CD4-positive, alpha-beta T cell treated with Interleukin-4 for 1 hour (primary cell): ENCODE results near the gene PCNA.

Experiments used
- DNase-seq, 2 donors: peaks; one replicate each; pipeline ENCODE4 v3.0.0-alpha.2; 2020 to 2022

PCNA gene

GRCh38 chr20:5119435-5120184, at the start of gene PCNA:
PCNA (minus strand) TSS chr20:5119958; CDS start chr20:5119798, 160 bp downstream.
- peak; percentile 94 to 95 for DNase-seq

- no peak for DNase-seq
Measured at GRCh38 chr20:5168651-5169396, 49.1 kb upstream of the PCNA start.

GRCh38 chr20:5164645-5165625, 45.2 kb upstream of the PCNA start:
- DNase-seq: no peak

DNA sequence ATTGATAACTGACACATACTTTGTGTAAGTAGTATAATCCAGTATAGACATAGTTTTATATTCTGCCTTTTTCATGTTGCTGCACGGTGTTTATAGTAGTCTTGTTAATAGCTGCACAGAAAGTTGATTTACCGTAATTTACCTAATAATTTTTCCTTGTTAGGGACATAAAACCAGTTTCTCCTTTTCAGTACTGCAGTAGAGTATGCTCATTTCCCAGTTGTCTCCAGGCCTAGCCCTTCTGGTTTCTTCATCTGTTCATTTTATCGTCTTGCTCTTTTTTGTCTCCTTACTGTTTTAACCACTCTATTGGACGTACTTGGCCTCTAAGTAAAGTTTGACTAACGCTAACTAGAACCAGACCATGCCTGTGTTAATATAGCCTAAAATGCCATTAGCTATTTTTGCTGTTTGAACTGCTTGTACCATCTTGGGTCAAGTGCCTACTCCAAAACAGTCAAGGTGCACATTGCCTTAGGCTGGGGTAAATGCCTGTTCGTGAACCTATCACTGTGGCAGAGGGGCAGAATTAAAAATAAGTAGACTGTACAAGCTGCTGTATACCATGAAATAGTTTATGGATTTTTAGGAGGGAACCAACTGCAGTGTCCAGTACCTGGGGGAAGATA, 41.9 kb upstream of the PCNA start:
- no peak for DNase-seq

DNA sequence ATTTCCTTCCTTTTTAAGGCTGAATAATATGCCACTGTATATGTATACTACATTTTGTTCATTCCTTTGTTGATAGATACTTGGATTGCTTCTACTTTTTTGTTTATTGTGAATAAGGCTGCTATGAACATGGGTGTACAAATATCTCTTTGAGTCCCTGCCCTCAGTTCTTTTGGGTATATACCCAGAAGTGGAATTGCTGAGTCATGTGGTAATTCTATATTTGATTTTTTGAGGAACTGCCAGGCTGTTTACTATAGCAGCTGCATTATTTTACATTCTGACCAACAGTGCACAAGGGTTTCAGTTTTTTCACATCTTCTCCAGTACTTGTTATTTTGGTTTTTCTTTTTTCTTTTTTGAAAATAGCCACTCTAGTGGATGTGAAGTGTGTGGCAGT, 41.1 kb upstream of the PCNA start:
- no peak for DNase-seq

GRCh38 chr20:5159928-5160327, 40.2 kb upstream of the PCNA start:
- DNase-seq: no peak

- DNase-seq: no peak
Measured at GRCh38 chr20:5156675-5157448, 37.1 kb upstream of the PCNA start.

DNA sequence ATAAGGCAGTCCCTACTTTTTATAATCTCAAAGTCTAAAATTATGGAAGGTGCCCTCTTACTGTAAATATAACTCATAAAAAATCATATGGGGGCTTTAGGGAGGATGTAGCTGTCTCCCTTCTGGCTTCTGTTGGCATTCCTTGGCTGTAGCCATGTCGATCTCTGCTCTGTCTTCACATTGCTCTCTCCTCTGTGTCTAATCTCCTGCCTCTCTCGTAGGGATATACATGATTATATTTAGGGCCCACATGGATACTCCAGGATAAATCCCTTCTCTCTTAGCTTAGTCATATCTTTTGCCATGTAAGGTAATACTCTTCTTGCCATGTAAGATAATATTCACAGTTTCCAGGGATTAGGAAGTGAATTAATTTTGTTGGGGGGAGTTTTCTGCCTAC, 35.6 kb upstream of the PCNA start:
- no peak for DNase-seq

- no peak for DNase-seq
Measured at GRCh38 chr20:5154543-5154925, 34.8 kb upstream of the PCNA start.

DNA sequence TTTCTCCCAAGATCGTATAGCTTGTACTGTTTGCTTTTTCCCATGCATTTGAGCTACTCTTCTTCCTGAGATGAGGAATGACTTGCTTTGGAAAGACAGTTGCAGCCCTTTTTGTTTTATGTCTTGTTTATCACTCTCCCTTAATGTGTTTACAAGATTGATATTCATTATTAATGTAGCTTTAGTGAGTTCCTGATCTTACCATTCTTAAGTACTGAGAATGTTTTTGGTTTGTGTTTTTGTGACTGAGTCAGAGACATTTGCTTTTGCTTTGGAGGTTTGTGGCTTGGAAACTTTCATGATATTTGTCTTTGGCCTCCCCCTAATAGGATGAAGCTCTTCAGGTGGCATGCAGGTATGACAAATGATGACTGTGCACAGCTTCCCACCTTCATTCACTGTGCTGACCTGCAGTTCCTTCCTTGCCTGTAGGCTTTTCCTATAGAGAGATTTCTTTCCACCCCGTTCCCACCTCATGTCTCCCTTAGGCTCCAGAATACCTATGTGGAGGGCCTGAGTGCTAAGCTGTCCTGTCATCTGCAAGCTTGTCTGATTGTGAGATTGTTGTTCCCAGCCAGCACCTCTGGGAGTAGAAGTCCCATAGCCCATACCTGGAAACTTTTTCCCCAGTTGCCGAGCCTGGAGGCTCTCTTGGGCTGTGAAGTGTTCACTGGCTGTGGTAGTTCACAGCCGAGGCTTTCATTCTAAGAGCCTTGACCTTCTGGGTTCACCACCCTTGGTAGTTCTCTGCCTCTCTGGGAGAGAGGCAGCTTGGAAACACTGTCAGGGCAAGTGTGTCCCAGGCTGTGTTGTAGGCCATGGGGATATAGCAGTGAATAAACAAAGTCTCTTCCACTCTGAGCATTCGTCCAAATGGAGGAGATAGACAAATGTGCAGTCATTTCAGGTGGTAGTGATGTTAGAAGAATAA, 34.1 kb upstream of the PCNA start:
- DNase-seq: no peak

- DNase-seq: no peak
Measured at GRCh38 chr20:5153152-5153467, 33.4 kb upstream of the PCNA start.

- no peak for DNase-seq
Measured at GRCh38 chr20:5150226-5151076, 30.7 kb upstream of the PCNA start.

DNA sequence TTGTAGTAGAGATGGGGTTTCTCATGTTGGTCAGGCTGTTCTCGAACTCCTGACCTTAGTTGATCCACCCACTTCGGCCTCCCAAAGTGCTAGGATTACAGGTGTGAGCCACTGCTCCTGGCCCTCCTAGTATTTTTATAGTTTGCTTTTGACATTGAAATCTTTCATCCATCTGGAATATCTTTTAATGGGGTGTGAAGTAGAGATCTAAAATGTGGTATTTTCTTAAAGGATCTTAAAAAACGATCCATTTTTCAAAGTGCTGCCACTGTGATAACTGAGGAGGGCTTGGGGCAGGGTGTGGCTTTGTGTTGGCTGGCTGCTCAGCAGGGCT, 30.1 kb upstream of the PCNA start:
- DNase-seq: no peak

DNA sequence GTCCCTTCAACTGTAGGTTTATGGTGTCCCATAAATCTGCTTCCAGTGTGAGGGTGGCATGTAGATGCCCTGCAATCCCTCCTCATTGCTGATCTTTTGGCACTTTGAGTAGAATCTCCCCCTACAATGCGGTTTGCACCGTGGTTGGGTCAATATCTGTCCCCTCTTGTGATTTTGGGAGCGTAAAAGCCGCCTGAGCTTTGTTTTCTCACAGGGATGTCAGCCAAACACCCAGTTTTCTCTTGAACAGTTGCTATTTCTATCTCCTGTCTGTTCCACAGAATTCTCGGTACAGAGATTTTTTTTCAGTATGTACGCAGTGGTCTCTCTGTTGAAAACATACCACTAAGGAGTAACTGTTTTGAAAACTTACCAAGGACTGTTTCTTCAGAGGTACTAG, 28.8 kb upstream of the PCNA start:
- DNase-seq: no peak

- DNase-seq: no peak
Measured at GRCh38 chr20:5146871-5147592, 27.3 kb upstream of the PCNA start.

DNA sequence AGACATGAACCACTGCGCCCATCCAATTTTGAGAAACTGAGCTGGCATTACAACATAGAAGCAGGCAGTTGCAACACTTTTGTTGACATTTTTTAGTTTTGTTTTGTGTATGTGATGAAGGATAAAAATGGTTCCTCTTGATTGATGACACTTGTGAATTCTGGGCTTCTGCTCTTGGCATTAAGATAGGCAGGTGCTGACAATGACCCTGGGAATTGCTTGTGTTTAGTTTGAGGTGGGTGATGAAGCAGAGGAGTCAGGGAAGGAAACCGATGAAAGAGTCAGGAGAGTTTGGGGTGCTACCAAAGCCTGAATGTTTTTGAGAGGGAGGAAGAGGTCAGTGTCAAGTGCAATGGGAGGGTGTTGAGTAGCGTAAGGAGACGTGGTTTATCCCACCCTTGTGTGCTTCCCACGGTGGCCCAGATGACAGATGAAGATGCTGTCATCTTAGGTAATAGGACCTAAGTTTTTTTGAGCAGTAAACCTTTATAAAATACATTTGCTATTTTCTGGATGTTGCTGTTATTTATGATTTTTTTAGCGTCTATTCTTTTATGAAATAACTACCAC, 26.4 kb upstream of the PCNA start:
- DNase-seq: no peak

GRCh38 chr20:5145365-5146098, 25.8 kb upstream of the PCNA start:
- DNase-seq: no peak

- no peak for DNase-seq
Measured at GRCh38 chr20:5143851-5144250, 24.1 kb upstream of the PCNA start.
